IPS DF 4.7 (cell line): ENCODE measurements around the gene PPP6R3.

ENCODE experiments used
- DNase-seq: peaks from one replicate; pipeline ENCODE4 v3.0.0-alpha.2; 2013; ENCODE audit warnings: low spot score; ENCODE audit errors: extremely low read depth

Gene PPP6R3

DNA sequence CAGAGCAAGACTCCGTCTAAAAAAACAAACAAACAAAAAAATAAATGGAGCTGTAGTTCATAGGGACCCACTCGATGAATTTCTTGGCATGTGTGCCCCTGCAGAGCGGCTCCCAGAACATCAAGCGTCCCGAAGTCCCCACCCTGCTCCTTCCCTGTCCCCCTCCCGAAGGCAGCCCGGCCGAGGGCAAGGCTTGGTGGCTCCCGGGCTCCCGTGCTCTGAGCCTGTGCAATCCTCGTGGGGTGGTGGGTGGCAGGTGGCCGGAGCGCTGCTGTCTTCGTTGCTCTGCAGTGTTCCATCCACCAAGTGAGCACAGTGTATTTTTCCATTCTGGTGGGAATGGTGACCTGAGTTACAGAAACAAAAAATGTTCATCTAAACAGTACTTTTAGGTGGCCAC, 190.2 kb downstream of the PPP6R3 start:
- no peak for DNase-seq

DNA sequence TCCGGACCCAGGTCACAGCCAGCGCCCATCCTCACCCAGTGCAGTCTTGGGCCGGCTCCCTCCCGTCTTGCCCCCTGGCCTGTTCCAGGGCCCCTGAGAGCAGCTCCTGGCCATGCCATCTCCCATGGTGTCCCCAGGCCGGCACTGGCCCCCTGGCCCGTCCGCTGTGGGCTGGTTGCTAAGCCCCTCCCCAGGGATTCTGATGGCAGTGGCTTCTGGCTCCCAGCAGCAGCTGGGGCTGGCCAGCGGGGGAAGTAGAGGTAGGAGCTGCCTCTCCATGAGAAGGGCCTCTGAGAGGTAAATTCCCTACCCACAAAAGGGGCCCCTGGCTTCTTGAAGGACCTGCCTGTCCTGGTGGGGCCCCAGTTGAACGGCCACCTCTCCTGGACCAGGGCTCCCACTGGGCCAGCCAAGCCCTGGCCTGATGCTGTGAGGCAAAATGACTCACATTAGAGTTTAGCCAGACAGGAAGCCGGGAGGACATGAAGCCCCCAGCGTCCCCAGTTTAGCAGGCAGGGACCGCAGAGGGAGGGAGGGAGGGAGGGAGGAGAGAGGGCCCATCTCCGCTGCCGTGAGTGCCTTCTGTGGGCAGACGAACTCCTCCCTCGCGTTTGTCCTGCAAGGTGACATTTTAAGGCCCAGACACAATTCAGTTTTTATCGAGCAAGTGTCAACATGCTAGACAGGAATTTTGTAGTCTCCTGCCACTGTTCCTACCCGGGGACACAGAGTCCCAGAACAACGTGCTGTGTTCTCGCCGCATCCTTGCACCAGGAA, 190.8 kb downstream of the PPP6R3 start:
- no peak for DNase-seq

DNA sequence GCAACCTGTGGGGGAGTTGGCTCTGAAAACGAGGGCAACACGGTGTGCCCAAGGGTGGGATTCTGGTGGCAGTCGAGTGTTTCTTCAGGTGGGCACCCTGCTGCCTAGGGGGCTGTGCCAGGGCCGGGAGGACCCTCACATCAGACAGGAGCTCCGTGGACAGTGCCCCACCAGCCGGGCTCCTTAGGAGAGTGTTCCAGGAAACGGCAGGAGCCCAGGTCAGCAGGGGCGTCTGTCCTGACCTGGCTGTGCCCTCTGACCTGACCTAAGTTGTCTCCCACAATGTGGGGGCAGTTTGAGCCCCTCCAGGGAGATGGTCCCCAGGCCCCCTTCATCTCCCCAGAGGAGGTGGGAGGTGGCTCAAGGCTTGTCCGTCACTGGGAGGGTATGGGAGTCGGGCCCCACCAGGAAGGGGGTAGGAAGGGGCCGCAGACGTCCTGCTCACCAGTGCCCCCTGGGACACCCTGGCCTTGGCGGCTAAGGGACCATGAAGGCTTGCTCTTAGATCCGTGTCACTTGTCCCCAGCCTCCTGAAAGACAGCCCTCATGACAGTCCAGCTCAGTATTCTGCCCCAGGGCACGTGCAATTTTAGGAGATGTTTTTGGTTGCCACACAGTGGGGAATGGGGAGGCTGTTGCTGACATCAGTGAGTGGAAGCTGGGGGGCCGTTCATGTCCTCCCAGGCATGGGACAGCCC, 191.6 kb downstream of the PPP6R3 start:
- no peak for DNase-seq

DNA sequence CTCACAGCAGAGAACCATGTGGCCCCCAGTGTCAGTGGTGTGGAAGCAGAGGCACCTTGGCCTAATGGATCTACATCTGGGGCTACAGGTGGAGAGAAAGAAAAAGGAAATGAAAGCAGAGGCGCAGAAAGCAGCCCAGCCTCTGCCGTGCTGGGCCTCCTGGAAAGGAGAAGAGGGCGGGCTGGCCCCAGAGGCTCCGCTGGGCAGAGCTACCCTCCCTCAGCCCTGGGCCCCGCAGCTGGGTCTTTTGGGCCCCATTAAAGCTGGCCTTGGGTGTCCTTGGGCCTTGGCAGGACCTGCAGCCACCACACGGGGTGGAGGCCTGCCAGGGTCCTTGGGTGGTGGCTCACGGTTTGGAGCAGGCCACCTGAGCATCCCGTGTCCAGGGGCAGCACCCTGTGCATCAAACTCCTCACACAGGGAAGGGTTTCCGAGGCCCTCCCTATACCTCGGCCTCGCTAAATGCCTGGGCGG, 192.2 kb downstream of the PPP6R3 start:
- no peak for DNase-seq

DNA sequence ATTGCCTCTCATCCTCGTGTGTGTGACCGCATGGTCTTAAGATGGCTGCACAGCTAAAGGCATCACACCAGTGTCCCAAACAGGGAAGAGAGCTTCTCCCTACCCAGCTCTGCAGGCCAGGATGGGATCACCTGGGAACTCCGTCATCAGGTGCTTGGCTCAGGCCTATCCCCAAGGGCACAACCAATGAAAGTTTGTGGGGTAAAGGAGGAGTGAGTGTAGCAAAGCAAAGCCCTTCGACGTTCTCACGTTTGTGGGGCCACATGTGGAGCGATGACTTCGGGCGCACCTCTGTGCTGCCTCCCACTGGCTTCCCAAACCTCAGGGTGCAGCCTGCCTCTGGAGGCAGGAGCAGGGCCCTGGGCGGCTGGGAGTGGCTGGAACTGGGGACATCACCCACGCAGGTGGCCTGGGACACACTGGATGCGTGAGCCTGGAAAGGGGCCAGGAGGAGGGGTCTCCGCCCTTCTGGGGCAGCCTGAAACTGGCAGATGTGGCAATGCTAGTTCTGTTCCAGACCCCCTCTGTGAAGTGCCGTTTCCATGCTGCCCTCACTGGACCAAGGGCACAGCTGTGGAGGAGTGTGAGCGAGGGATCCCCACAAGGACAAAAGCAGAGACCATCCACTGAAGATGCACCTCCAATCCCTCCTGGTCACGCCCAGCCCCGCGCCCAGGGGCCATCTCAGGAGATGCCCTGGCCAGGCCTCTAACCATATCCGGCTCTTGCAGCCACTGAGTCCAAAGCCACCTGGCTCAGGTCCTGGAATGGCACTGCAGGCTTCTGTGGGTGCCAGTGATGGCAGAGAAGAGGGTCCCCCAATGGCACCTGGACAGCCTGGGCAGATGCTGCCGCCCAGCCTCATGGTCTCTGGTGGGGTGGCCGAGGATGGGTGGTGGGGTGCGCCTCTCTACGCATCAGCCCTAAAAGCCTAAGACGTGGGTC, 193.2 kb downstream of the PPP6R3 start:
- DNase-seq = no peak

- DNase-seq = no peak
These were observed 194.4 kb downstream of the PPP6R3 start for GRCh38 chr11:68654978-68655377.

- DNase-seq = no peak
These were observed 194.9 kb downstream of the PPP6R3 start for GRCh38 chr11:68655406-68655805.

- no peak for DNase-seq
These were observed 195.3 kb downstream of the PPP6R3 start for GRCh38 chr11:68655806-68656205.

DNA sequence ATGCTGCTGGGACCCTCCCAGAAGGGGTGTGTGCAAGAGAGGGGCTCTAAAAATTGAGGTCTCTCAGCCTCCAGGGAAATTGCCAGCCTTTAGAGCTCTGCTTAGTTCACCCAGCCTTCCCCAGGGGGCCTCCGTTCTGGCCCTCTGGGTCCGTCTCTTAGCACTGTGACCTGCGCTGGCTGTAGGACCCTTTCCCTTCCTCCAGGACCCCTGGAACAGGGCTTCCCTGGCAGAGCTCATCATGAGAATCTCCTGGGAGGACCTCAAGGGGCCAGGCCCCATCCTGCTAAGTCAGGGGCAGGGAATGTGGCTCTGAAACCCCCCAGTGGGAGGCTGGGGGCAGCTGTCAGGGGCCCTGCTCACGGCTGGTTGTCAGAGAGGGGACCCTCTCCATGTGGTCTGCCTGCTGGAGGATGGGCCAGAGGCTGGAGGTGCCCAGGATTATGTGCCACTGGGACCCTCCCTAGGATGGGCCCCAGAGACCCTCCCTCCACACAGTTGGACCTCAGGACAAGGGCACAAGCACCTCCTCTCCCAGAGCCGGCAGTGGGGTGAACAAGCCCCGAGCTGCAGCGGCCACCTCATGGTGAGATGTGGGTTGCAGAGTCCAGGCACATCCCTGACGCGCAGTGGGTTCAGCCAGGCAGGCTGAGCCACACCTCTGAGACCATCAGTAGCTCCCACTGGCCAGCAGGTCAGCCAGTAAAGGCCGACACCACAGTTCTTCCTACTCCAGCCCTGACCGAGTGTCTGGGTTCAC, 196.6 kb downstream of the PPP6R3 start:
- DNase-seq = no peak

- DNase-seq = no peak
These were observed 197.5 kb downstream of the PPP6R3 start for GRCh38 chr11:68658097-68658496.

GRCh38 chr11:68658661-68659060, 198.1 kb downstream of the PPP6R3 start:
- no peak for DNase-seq

GRCh38 chr11:68659158-68659921, 198.8 kb downstream of the PPP6R3 start:
- no peak for DNase-seq

GRCh38 chr11:68660066-68660810, 199.7 kb downstream of the PPP6R3 start:
- no peak for DNase-seq

GRCh38 chr11:68661014-68661413, 200.5 kb downstream of the PPP6R3 start:
- no peak for DNase-seq

- DNase-seq = no peak
These were observed 201.4 kb downstream of the PPP6R3 start for GRCh38 chr11:68661697-68662603.

DNA sequence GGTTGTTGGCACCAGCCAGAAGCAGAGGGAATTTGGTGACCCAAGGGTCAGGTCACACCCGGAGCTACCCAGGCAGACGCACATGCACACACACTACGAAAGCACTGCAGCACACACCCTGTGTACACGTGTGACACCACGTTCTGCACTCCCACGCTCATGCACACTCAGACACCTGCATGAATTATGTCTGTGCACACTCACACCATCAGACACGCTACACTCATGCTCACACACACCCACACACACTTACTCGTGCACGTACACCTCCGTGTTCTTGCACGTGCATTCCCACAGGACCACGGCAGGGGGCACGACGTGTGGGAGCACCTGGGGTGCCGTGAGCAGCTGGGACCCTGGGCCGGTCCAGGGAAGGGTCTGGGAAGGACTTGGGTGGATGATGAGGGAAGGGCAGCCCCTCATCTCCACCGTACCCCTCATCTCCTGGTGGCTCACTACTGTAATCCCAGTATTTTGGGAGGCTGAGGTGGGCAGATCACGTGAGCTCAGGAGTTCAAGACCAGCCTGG, 203.0 kb downstream of the PPP6R3 start:
- DNase-seq = no peak

- DNase-seq = no peak
These were observed 203.6 kb downstream of the PPP6R3 start for GRCh38 chr11:68664141-68664540.

GRCh38 chr11:68664906-68665305, 204.4 kb downstream of the PPP6R3 start:
- DNase-seq = no peak
